Measurements from ENCODE around the gene PRPF6. TPM values are rescaled to one million over a fixed set of nuclear protein-coding genes. Genes with fewer than 3 reads are reported as not detected.

Gene PRPF6
- total RNA-seq, 4 donors from 2014 or later: 28.5 to 73.0 (median 69.6) TPM

- Histone ChIP-seq H3K27me3 (peaks cover 0 to 33% of the 10 kb centered on the region in 2 donors), H3K4me1 (peaks cover 0 to 16% of the 10 kb centered on the region in 2 donors), H3K9me3 (no peaks in the 10 kb centered on the region), H3K36me3 (no peaks in the 10 kb centered on the region), H3K27ac (no peak overlapping the region), H3K4me3 (no peak overlapping the region)
- intact Hi-C loops (cut with DNase I; ENCODE audit: low total_unique reads): no loop called here
- no peak for DNase-seq
- TF ChIP-seq, protein P1, sequence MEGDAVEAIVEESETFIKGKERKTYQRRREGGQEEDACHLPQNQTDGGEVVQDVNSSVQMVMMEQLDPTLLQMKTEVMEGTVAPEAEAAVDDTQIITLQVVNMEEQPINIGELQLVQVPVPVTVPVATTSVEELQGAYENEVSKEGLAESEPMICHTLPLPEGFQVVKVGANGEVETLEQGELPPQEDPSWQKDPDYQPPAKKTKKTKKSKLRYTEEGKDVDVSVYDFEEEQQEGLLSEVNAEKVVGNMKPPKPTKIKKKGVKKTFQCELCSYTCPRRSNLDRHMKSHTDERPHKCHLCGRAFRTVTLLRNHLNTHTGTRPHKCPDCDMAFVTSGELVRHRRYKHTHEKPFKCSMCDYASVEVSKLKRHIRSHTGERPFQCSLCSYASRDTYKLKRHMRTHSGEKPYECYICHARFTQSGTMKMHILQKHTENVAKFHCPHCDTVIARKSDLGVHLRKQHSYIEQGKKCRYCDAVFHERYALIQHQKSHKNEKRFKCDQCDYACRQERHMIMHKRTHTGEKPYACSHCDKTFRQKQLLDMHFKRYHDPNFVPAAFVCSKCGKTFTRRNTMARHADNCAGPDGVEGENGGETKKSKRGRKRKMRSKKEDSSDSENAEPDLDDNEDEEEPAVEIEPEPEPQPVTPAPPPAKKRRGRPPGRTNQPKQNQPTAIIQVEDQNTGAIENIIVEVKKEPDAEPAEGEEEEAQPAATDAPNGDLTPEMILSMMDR (IDR thresholded peaks at IDR 0.05): no peak
- no peak for TF ChIP-seq POLR2A (IDR thresholded peaks at IDR 0.05)
These were observed 55.6 kb downstream of the PRPF6 start for GRCh38 chr20:64036346-64037198.

DNA sequence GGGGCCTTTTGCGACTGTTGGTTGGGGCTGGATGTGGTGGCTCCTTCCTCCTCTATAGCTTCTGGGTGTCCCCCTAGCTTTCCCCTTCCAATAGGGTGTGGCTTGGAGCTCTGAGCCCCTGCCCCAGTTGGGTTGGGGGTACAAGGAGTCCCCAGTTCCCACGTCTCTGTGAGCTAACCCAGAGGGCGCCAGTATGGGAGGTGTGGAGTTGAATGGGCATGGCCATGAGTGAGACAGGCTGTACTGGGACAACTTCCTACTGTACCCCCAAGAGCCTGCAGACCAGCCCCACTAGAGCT lies 56.2 kb downstream of the PRPF6 start:
- H3K9me3 ChIP-seq: no peaks in the 10 kb centered on the region
- H3K27ac ChIP-seq: no peak overlapping the region
- intact Hi-C loops (cut with DNase I; ENCODE audit: low total_unique reads): no loop called here
- peaks cover 0 to 18% of the 10 kb centered on the region in 2 donors for H3K4me1 ChIP-seq
- no peak for DNase-seq
- TF ChIP-seq, protein P1 (IDR thresholded peaks at IDR 0.05): no peak
- TF ChIP-seq POLR2A (IDR thresholded peaks at IDR 0.05): no peak
- H3K27me3 ChIP-seq: peaks cover 0 to 39% of the 10 kb centered on the region in 2 donors
- no peaks in the 10 kb centered on the region for H3K36me3 ChIP-seq
- H3K4me3 ChIP-seq: no peak overlapping the region

DNA sequence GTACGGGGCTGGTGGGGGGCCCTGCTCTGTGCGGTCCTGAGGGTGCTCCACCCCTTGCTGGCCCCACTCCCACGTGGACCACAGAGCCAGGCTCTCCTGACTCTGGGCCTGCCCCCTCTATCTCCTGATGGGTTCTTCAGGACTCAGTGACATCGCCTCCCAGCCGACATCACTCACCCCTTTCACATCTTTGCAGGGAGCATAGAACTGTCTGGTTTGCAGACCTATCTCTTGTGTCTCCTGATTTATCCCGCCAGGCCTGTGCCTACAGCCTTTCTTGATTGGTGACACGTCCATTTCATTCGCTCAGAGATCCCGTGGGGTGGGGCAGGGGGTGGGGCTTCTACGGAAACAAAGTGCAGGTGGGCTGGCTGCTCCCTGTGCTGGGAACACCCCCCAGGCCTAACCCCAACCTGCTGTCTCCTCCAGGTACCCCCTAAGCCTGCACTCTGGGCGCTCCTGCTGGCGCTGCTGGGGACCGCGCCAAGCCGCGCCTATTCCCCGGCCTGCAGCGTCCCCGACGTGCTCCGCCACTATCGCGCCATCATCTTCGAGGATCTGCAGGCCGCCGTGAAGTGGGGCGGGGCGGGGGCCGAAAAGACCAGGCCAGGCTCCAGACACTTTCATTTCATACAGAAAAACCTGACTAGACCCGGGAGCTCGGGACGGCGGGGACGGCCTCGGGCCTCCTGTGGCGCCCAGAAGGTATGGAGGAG lies 56.7 kb downstream of the PRPF6 start:
- H3K27me3 ChIP-seq: peaks cover 0 to 42% of the 10 kb centered on the region in 2 donors
- DNase-seq: no peak
- intact Hi-C loops (cut with DNase I; ENCODE audit: low total_unique reads): no loop called here
- peaks cover 0 to 22% of the 10 kb centered on the region in 2 donors for H3K4me1 ChIP-seq
- TF ChIP-seq, protein P1 (IDR thresholded peaks at IDR 0.05): no peak
- no peak for TF ChIP-seq POLR2A (IDR thresholded peaks at IDR 0.05)
- no peak overlapping the region for H3K4me3 ChIP-seq
- no peaks in the 10 kb centered on the region for H3K36me3 ChIP-seq
- no peaks in the 10 kb centered on the region for H3K9me3 ChIP-seq
- H3K27ac ChIP-seq: no peak overlapping the region

GRCh38 chr20:64038224-64038564 lies 57.3 kb downstream of the PRPF6 start:
- TF ChIP-seq, protein P1 (IDR thresholded peaks at IDR 0.05): no peak
- no peak for TF ChIP-seq POLR2A (IDR thresholded peaks at IDR 0.05)
- no peak for DNase-seq
- Histone ChIP-seq H3K36me3 (no peaks in the 10 kb centered on the region), H3K4me1 (peaks cover 0 to 22% of the 10 kb centered on the region in 2 donors), H3K4me3 (peak overlapping the region in 1 of 2 donors; percentile 20), H3K27ac (no peak overlapping the region), H3K9me3 (no peaks in the 10 kb centered on the region), H3K27me3 (peaks cover 0 to 42% of the 10 kb centered on the region in 2 donors)
- intact Hi-C loops (cut with DNase I; ENCODE audit: low total_unique reads): no loop called here
